Measurements from ENCODE around the gene SLC43A1.
"Not testable (repeated sequence)": the region's sequence is repeated elsewhere in the genome, so short reads cannot be mapped to it uniquely, and the experiment has no call there.

SLC43A1 gene

GRCh38 chr11:57460022-57460757, 55.3 kb downstream of the SLC43A1 start, which contains the start of gene RTN4RL2:
Gene RTN4RL2 (plus strand): TSS chr11:57460528. CDS start chr11:57460866, 338 bp downstream.
- peak; percentile 17 to 43 for DNase-seq

GRCh38 chr11:57459164-57460021, 56.1 kb downstream of the SLC43A1 start:
- DNase-seq = peak in 1 of 2 experiments; percentile 59

GRCh38 chr11:57458410-57459163, 56.9 kb downstream of the SLC43A1 start:
- peak; percentile 69 to 86 for DNase-seq

- peak in 1 of 2 experiments; percentile 78 for DNase-seq
Observed at GRCh38 chr11:57458060-57458409, 57.5 kb downstream of the SLC43A1 start.

GRCh38 chr11:57457643-57458023, 57.9 kb downstream of the SLC43A1 start:
- DNase-seq = no peak

- DNase-seq = peak; percentile 64 to 72
Observed at GRCh38 chr11:57456960-57457642, 58.4 kb downstream of the SLC43A1 start.

- DNase-seq = no peak
Observed at GRCh38 chr11:57453543-57454177, 61.8 kb downstream of the SLC43A1 start.

GRCh38 chr11:57446055-57446454, 69.4 kb downstream of the SLC43A1 start:
- no peak for DNase-seq

GRCh38 chr11:57445122-57445394, 70.4 kb downstream of the SLC43A1 start:
- DNase-seq = not testable (repeated sequence)

- no peak for DNase-seq
Observed at GRCh38 chr11:57444362-57445121, 71.0 kb downstream of the SLC43A1 start.

- DNase-seq = no peak
Observed at GRCh38 chr11:57440744-57441414, 74.6 kb downstream of the SLC43A1 start.

- no peak for DNase-seq
Observed at GRCh38 chr11:57439786-57440185, 75.7 kb downstream of the SLC43A1 start.

- DNase-seq = no peak
Observed at GRCh38 chr11:57438345-57439285, 76.9 kb downstream of the SLC43A1 start.

GRCh38 chr11:57436031-57436430, 79.5 kb downstream of the SLC43A1 start:
- DNase-seq = no peak

- no peak for DNase-seq
Observed at GRCh38 chr11:57434640-57435546, 80.6 kb downstream of the SLC43A1 start.

Data from stimulated activated CD4-positive, alpha-beta T cell treated with anti-CD3 and anti-CD28 coated beads, Interleukin-4, amount 100 ng/mL, for 4 hours (primary cell).